HepG2 (cell line): Measurements from ENCODE around the gene CCDC82. TPM values are rescaled to one million over a fixed set of nuclear protein-coding genes. Genes with fewer than 3 reads are reported as not detected.

Experiments used
- ATAC-seq: fragments of 200-7000 bp; cut with Tn5 transposase; 3 replicates; pipeline ENCODE4 v1.9.1; 2020; ENCODE audit warnings: mild to moderate bottlenecking, moderate library complexity
- BruUV-seq: library from RNA; stranded (reverse); fragments of 400-500 nt; replicated peaks from 2 replicates; lab custom pipeline; 2021; lab: Mats Ljungman, UMichigan
- CTCF ChIA-PET: fragments of 300-600 bp; formaldehyde crosslinking; extraction: SDS; loops from one replicate; lab custom pipeline; 2021; ENCODE audit warnings: low total read pairs, inconsistent platforms, low intra/inter-chr PET ratio; lab: Yijun Ruan, JAX
- POLR2A ChIA-PET: fragments of 350-600 bp; sonication (Branson Sonifier 250); formaldehyde crosslinking; loops from one replicate; lab custom pipeline; 2020; ENCODE audit warnings: antibody characterized with exemption, inconsistent platforms; lab: Yijun Ruan, JAX
- DNase-seq: peaks from one replicate; pipeline ENCODE4 v3.0.0-alpha.2; 2015; ENCODE audit warnings: low spot score
- FAIRE-seq: peaks from 3 replicates; lab custom pipeline; 2011; peaks lifted over from hg19 to GRCh38; lab: Jason Lieb, UNC
- H2AFZ ChIP-seq: one replicate; pipeline ENCODE4 v1.6.1; 2011; ENCODE audit warnings: low read length, inconsistent platforms
- H3K27ac ChIP-seq: fragments of 300-600 bp; 3 replicates; pipeline ENCODE4 v1.8.0; 2011; ENCODE audit warnings: mixed run types, mild to moderate bottlenecking, mixed read lengths, low read length, inconsistent platforms; ENCODE audit not compliant: insufficient read depth; ENCODE audit errors: extremely low read length
- H3K27me3 ChIP-seq, 2 experiments: fragments of 200-600 bp in 1 of 2; 2 replicates in 1 of 2; 3 replicates in 1 of 2; pipeline versions ENCODE4 v1.6.0 to v1.8.0; 2011; ENCODE audit warnings: low read length in 2 of 2, mild to moderate bottlenecking in 2 of 2, moderate library complexity in 2 of 2, inconsistent platforms in 1 of 2; ENCODE audit not compliant: insufficient read depth in 2 of 2, control insufficient read depth in 1 of 2
- H3K36me3 ChIP-seq, 2 experiments: fragments of 200-600 bp in 1 of 2; replicated peaks in 1 of 2; 2 replicates in 1 of 2; 3 replicates in 1 of 2; pipeline versions ENCODE4 v1.5.1 to v1.8.0; 2011; ENCODE audit warnings: low read length in 2 of 2, inconsistent platforms in 1 of 2; ENCODE audit not compliant: insufficient read depth in 2 of 2, control insufficient read depth in 1 of 2
- H3K4me1 ChIP-seq: 2 replicates; pipeline ENCODE4 v1.5.1; 2012; ENCODE audit warnings: low read length, inconsistent platforms; ENCODE audit not compliant: insufficient read depth
- H3K4me2 ChIP-seq: 2 replicates; pipeline ENCODE4 v1.6.0; 2011; ENCODE audit warnings: low read depth, low read length, inconsistent platforms
- H3K4me3 ChIP-seq, 3 experiments: fragments of 200-600 bp in 1 of 3; sonication (generic), shearing (Covaris generic) in 1 of 3; replicated peaks in 1 of 3; 2 replicates each; pipeline ENCODE4 v1.5.1; 2011 to 2016; ENCODE audit warnings: low read length in 3 of 3, inconsistent platforms in 2 of 3, low read depth in 2 of 3, mild to moderate bottlenecking in 2 of 3, control low read depth in 1 of 3, mixed read lengths in 1 of 3; ENCODE audit not compliant: insufficient read depth in 1 of 3
- H3K79me2 ChIP-seq: one replicate; pipeline ENCODE4 v1.6.1; 2011; ENCODE audit warnings: low read length, inconsistent platforms; ENCODE audit not compliant: insufficient read depth
- H3K9ac ChIP-seq: 2 replicates; pipeline ENCODE4 v1.6.0; 2011; ENCODE audit warnings: mild to moderate bottlenecking, low read depth, low read length, inconsistent platforms; ENCODE audit not compliant: insufficient read depth
- H3K9me3 ChIP-seq: 2 replicates; pipeline ENCODE4 v1.5.1; 2012; ENCODE audit warnings: mild to moderate bottlenecking, low read length
- H4K20me1 ChIP-seq: 2 replicates; pipeline ENCODE4 v1.6.0; 2011; ENCODE audit warnings: inconsistent platforms, mild to moderate bottlenecking, low read length, moderate library complexity; ENCODE audit not compliant: insufficient read depth
- AFF4 ChIP-seq: sonication (generic); formaldehyde crosslinking; IDR thresholded peaks from 2 replicates; pipeline ENCODE4 v1.4.0; 2020; ENCODE audit warnings: missing genetic modification reagents
- CREM ChIP-seq, 2 experiments: sonication (generic) in 1 of 2; formaldehyde crosslinking in 1 of 2; IDR thresholded peaks; 2 replicates each; pipeline versions ENCODE4 v1.4.0 to v1.6.1; 2016 to 2020; ENCODE audit warnings: antibody characterized with exemption in 1 of 2, mild to moderate bottlenecking in 1 of 2, missing genetic modification reagents in 1 of 2
- DR1 ChIP-seq: sonication (generic); formaldehyde crosslinking; IDR thresholded peaks from 2 replicates; pipeline ENCODE4 v1.8.0; 2021; ENCODE audit warnings: mild to moderate bottlenecking, missing genetic modification reagents, inconsistent platforms
- ELF1 ChIP-seq: sonication (generic); formaldehyde crosslinking; IDR thresholded peaks from 2 replicates; pipeline ENCODE4 v1.4.0; 2020; ENCODE audit warnings: missing genetic modification reagents
- FOSL2 ChIP-seq: sonication (generic); formaldehyde crosslinking; IDR thresholded peaks from 2 replicates; pipeline ENCODE4 v1.4.0; 2020; ENCODE audit warnings: missing genetic modification reagents
- NCOA2 ChIP-seq: sonication (generic); formaldehyde crosslinking; IDR thresholded peaks from 2 replicates; pipeline ENCODE4 v1.8.0; 2022; ENCODE audit warnings: inconsistent platforms
- NRL ChIP-seq: sonication (generic); formaldehyde crosslinking; IDR thresholded peaks from 2 replicates; pipeline ENCODE4 v1.5.0; 2020; ENCODE audit warnings: missing genetic modification reagents, mild to moderate bottlenecking, moderate library complexity, borderline replicate concordance
- PRDM10 ChIP-seq: sonication (generic); formaldehyde crosslinking; IDR thresholded peaks from 2 replicates; pipeline ENCODE4 v1.4.0; 2020; ENCODE audit warnings: low read depth, missing genetic modification reagents
- RARA ChIP-seq: IDR thresholded peaks from 2 replicates; pipeline ENCODE4 v1.6.1; 2016; ENCODE audit warnings: missing genetic modification reagents, missing compliant biosample characterization
- RXRB ChIP-seq: IDR thresholded peaks from 2 replicates; pipeline ENCODE4 v1.6.1; 2016; ENCODE audit warnings: borderline replicate concordance, missing genetic modification reagents, missing compliant biosample characterization
- TARDBP ChIP-seq: sonication (generic); formaldehyde crosslinking; IDR thresholded peaks from 2 replicates; pipeline ENCODE4 v1.8.0; 2022; ENCODE audit warnings: mild to moderate bottlenecking, missing genetic modification reagents
- ZNF556 ChIP-seq: sonication (generic); formaldehyde crosslinking; IDR thresholded peaks from 2 replicates; pipeline ENCODE4 v1.4.0; 2020; ENCODE audit warnings: mild to moderate bottlenecking, missing genetic modification reagents, borderline replicate concordance
- WGBS: methylation state at CpG from one replicate; pipeline ENCODE4 v1.1.6; 2017; ENCODE audit warnings: low lambda C conversion rate; 5-methylcytosine and 5-hydroxymethylcytosine counted together
- in situ Hi-C: cut with HindIII; loops from 2 replicates; pipeline ENCODE4 v1.10.0; 2017; ENCODE audit warnings: low pct_unique_long_range_greater_than_20kb; ENCODE audit not compliant: extremely low pct_ligation_motif_present
- intact Hi-C: fragments of 100-400 bp; cut with micrococcal nuclease; formaldehyde crosslinking; loops from one replicate; pipeline ENCODE4 v1.10.0; 2022; ENCODE audit not compliant: unreplicated experiment
- polyA plus RNA-seq, 8 experiments: library from polyadenylated mRNA; depleted of rRNA in 3 of 8; stranded (reverse) in 7 of 8; unstranded in 1 of 8; fragments of >200 nt; fragmentation: Illumina TruSeq in 4 of 8; extraction: Trizol in 4 of 8; gene quantifications; 2 replicates each; pipeline versions ENCODE4 v1.2.1 to v1.2.3, GENCODE V29; 2011 to 2016; ENCODE audit warnings: low read depth in 4 of 8, missing spikeins in 1 of 8, mixed read lengths in 1 of 8; ENCODE audit not compliant: insufficient read depth in 1 of 8
- total RNA-seq, 5 experiments: library from RNA; depleted of rRNA; stranded (reverse); fragments of >200 nt; fragmentation: Illumina TruSeq; extraction: Trizol; gene quantifications; 2 replicates each; pipeline ENCODE4 v1.2.3, GENCODE V29; 2016; ENCODE audit warnings: low read depth in 1 of 5
- TF ChIP-seq, protein P1 (sequence below): sonication (generic); formaldehyde crosslinking; IDR thresholded peaks from 2 replicates; pipeline ENCODE4 v1.8.0; 2022; ENCODE audit warnings: missing genetic modification reagents, low read depth, mild to moderate bottlenecking, borderline replicate concordance

The CCDC82 gene
- total and polyA plus RNA-seq, 2 of the 13 experiments (the other 11 are each of a cell fraction or from before 2014, with no cell fraction given): 19.7 to 25.7 TPM

- H3K79me2 ChIP-seq: peaks cover 87% of the 10 kb centered on the region
- H3K36me3 ChIP-seq: peaks cover 1 to 14% of the 10 kb centered on the region in 2 experiments; a peak in 4 of 5 replicates
- FAIRE-seq (no peak), ATAC-seq (peak; percentile 95), DNase-seq (peak; percentile 83)
- ChIA-PET POLR2A (interaction anchor here (0.8 to 4.0 kb wide), 13 partner anchors 10 to 1265 kb away, joined by 3 to 54 read pairs (median 4); partner anchors contain the start of genes CCDC82, JRKL, MAML2 and MTMR2), CTCF (interaction anchor here (0.8 kb wide), 1 partner anchor 10 kb away, joined by 3 read pairs; no protein-coding TSS in a partner anchor)
- 9% methylated on average over 8 of the region's 8 CpGs for WGBS
- H3K4me2 ChIP-seq: peak overlapping the region; percentile 77
- no peak overlapping the region for H2AFZ ChIP-seq
- BruUV-seq: no TSS peak
- H3K9me3 ChIP-seq: no peaks in the 10 kb centered on the region
- peak overlapping the region; percentile 9 to 42 (median 17); a peak in 4 of 6 replicates for H3K4me3 ChIP-seq
- H3K4me1 ChIP-seq: peaks cover 83% of the 10 kb centered on the region
- peak overlapping the region; percentile 60 for H3K9ac ChIP-seq
- H3K27ac ChIP-seq: peak overlapping the region; percentile 86
- peaks cover 4% of the 10 kb centered on the region; the same call in 1 of the 2 replicates for H4K20me1 ChIP-seq
- in situ Hi-C loops (no loop called here), intact Hi-C loops (no loop called here)
- H3K27me3 ChIP-seq: no peaks in the 10 kb centered on the region
- TF ChIP-seq, protein P1, sequence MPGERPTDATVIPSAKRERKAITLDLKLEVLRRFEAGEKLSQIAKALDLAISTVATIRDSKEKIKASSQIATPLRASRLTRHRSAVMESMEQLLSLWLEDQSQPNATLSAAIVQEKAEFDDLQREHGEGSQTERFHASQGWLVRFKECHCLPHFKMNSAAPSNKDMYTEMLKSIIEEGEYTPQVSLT (CRISPR knock-in tag): no peak
- TF ChIP-seq NRL (CRISPR knock-in tag) (no peak), ZNF556 (CRISPR knock-in tag) (peak; percentile 62; the same call in 1 of the 2 replicates), FOSL2 (CRISPR knock-in tag) (peak; percentile 24; the same call in 1 of the 2 replicates), RXRB (peak; percentile 43; the same call in 1 of the 2 replicates), DR1 (no peak), PRDM10 (CRISPR knock-in tag) (peak; percentile 72; the same call in 1 of the 2 replicates), CREM (IDR thresholded peaks at IDR 0.05) (peak; percentile 36; the same call in 1 of the 2 replicates), CREM (CRISPR knock-in tag; IDR thresholded peaks at IDR 0.05) (no peak), TARDBP (CRISPR knock-in tag) (0 out of 2 replicates have a peak, but pooled peaks have one; percentile 65), ELF1 (CRISPR knock-in tag) (peak; percentile 51; the same call in 1 of the 2 replicates), NCOA2 (CRISPR knock-in tag) (peak; percentile 51), RARA (CRISPR knock-in tag) (peak; percentile 38; the same call in 1 of the 2 replicates), AFF4 (CRISPR knock-in tag) (0 out of 2 replicates have a peak, but pooled peaks have one; percentile 36)
Observed at GRCh38 chr11:96332126-96332771, 57.5 kb downstream of the CCDC82 start.
